H9 (cell line): ENCODE results near the gene FHIT. TPM values are rescaled to one million over a fixed set of nuclear protein-coding genes. Genes with fewer than 3 reads are reported as not detected.
A peak's percentile ranks its signal among the peaks of the same experiment; 100 is the strongest.

Experiments
- DNase-seq: peaks from one replicate; pipeline ENCODE4 v3.0.0-alpha.2; 2017
- H2AFZ ChIP-seq: one replicate; pipeline ENCODE4 v1.6.1; 2013; ENCODE audit warnings: mild to moderate bottlenecking, low read length, control low read depth, moderate library complexity
- H2AK5ac ChIP-seq: 2 replicates; pipeline ENCODE4 v1.6.1; 2013; ENCODE audit warnings: low read length, control low read depth, mixed read lengths; ENCODE audit not compliant: insufficient read length
- H2BK120ac ChIP-seq: one replicate; pipeline ENCODE4 v1.6.1; 2013; ENCODE audit warnings: low read depth, mild to moderate bottlenecking, low read length, control low read depth, inconsistent platforms; ENCODE audit not compliant: poor library complexity, severe bottlenecking
- H2BK12ac ChIP-seq: 2 replicates; pipeline ENCODE4 v1.6.1; 2013; ENCODE audit warnings: low read length, control low read depth, mixed read lengths, low read depth; ENCODE audit not compliant: insufficient read length
- H2BK15ac ChIP-seq: 2 replicates; pipeline ENCODE4 v1.6.1; 2013; ENCODE audit warnings: low read depth, low read length, control low read depth
- H2BK20ac ChIP-seq: one replicate; pipeline ENCODE4 v1.6.1; 2013; ENCODE audit warnings: low read depth, mild to moderate bottlenecking, low read length, control low read depth, inconsistent platforms; ENCODE audit not compliant: poor library complexity, severe bottlenecking
- H2BK5ac ChIP-seq: 2 replicates; pipeline ENCODE4 v1.6.1; 2013; ENCODE audit warnings: low read length, control low read depth, mixed read lengths; ENCODE audit not compliant: insufficient read length
- H3K14ac ChIP-seq: 2 replicates; pipeline ENCODE4 v1.6.1; 2013; ENCODE audit warnings: low read length, control low read depth; ENCODE audit not compliant: insufficient read depth
- H3K18ac ChIP-seq: 2 replicates; pipeline ENCODE4 v1.6.1; 2013; ENCODE audit warnings: low read depth, mild to moderate bottlenecking, mixed read lengths, low read length, control low read depth; ENCODE audit not compliant: insufficient read length
- H3K23ac ChIP-seq: 2 replicates; pipeline ENCODE4 v1.6.1; 2013; ENCODE audit warnings: low read length, control low read depth, mixed read lengths, low read depth; ENCODE audit not compliant: insufficient read length
- H3K23me2 ChIP-seq: 2 replicates; pipeline ENCODE4 v1.6.1; 2013; ENCODE audit warnings: low read depth, mild to moderate bottlenecking, mixed read lengths, low read length, control low read depth; ENCODE audit not compliant: insufficient read length, poor library complexity, severe bottlenecking
- H3K27ac ChIP-seq: 2 replicates; pipeline ENCODE4 v1.5.1; 2013; ENCODE audit warnings: low read length, control low read depth, mixed read lengths, low read depth; ENCODE audit not compliant: insufficient read length
- H3K27me3 ChIP-seq: 2 replicates; pipeline ENCODE4 v1.6.1; 2013; ENCODE audit warnings: low read length, control low read depth, inconsistent platforms; ENCODE audit not compliant: insufficient read depth
- H3K4ac ChIP-seq: 2 replicates; pipeline ENCODE4 v1.6.1; 2013; ENCODE audit warnings: low read depth, mild to moderate bottlenecking, control low read depth, inconsistent platforms, low read length, moderate library complexity
- H3K4me1 ChIP-seq: 2 replicates; pipeline ENCODE4 v1.6.1; 2013; ENCODE audit warnings: low read length, control low read depth, inconsistent platforms; ENCODE audit not compliant: insufficient read depth
- H3K4me2 ChIP-seq: 2 replicates; pipeline ENCODE4 v1.6.1; 2013; ENCODE audit warnings: low read length, control low read depth, mixed read lengths; ENCODE audit not compliant: insufficient read length, insufficient read depth
- H3K56ac ChIP-seq: 2 replicates; pipeline ENCODE4 v1.6.1; 2013; ENCODE audit warnings: low read depth, mild to moderate bottlenecking, mixed read lengths, low read length, control low read depth; ENCODE audit not compliant: insufficient read length
- H3K79me1 ChIP-seq: 2 replicates; pipeline ENCODE4 v1.6.1; 2013; ENCODE audit warnings: low read depth, mild to moderate bottlenecking, moderate library complexity, low read length, control low read depth, inconsistent platforms; ENCODE audit not compliant: insufficient read depth, poor library complexity, severe bottlenecking
- H3K79me2 ChIP-seq: 2 replicates; pipeline ENCODE4 v1.6.1; 2013; ENCODE audit warnings: low read length, control low read depth, inconsistent platforms; ENCODE audit not compliant: insufficient read depth
- H3K9ac ChIP-seq: 2 replicates; pipeline ENCODE4 v1.6.1; 2013; ENCODE audit warnings: low read length, control low read depth, mixed read lengths; ENCODE audit not compliant: insufficient read length; ENCODE audit errors: extremely low read depth
- H3K9me3 ChIP-seq: one replicate; pipeline ENCODE4 v1.6.1; 2013; ENCODE audit warnings: low read depth, low read length, inconsistent platforms; ENCODE audit not compliant: control insufficient read depth
- H3T11ph ChIP-seq: one replicate; pipeline ENCODE4 v1.6.1; 2013; ENCODE audit warnings: mild to moderate bottlenecking, low read length, control low read depth, inconsistent platforms
- H4K20me1 ChIP-seq: one replicate; pipeline ENCODE4 v1.6.1; 2013; ENCODE audit not compliant: control insufficient read depth, insufficient read length, insufficient read depth
- H4K5ac ChIP-seq: 2 replicates; pipeline ENCODE4 v1.6.1; 2013; ENCODE audit warnings: low read depth, mild to moderate bottlenecking, mixed read lengths, low read length, control low read depth; ENCODE audit not compliant: insufficient read length
- H4K8ac ChIP-seq: replicated peaks from 2 replicates; pipeline ENCODE4 v1.6.1; 2013; ENCODE audit warnings: low read length, control low read depth, mixed read lengths, low read depth; ENCODE audit not compliant: insufficient read length
- H4K91ac ChIP-seq: 2 replicates; pipeline ENCODE4 v1.6.1; 2013; ENCODE audit warnings: low read depth, mild to moderate bottlenecking, moderate library complexity, mixed read lengths, low read length, control low read depth; ENCODE audit not compliant: insufficient read length
- H3K27ac Mint-ChIP-seq, 3 experiments: 2 replicates in 2 of 3; 3 replicates in 1 of 3; pipeline ENCODE4 v1.8.0; 2020 to 2021; ENCODE audit warnings: mixed read lengths in 3 of 3, mild to moderate bottlenecking in 1 of 3, moderate library complexity in 1 of 3
- H3K27me3 Mint-ChIP-seq: 2 replicates; pipeline ENCODE4 v1.8.0; 2021; ENCODE audit warnings: low read depth, mild to moderate bottlenecking, moderate library complexity, mixed read lengths
- H3K36me3 Mint-ChIP-seq, 3 experiments: 2 replicates in 2 of 3; 3 replicates in 1 of 3; pipeline ENCODE4 v1.8.0; 2020 to 2021; ENCODE audit warnings: low read depth in 3 of 3, mixed read lengths in 3 of 3; ENCODE audit not compliant: insufficient read depth in 1 of 3
- H3K4me1 Mint-ChIP-seq, 2 experiments: 2 replicates each; pipeline ENCODE4 v1.8.0; 2020; ENCODE audit warnings: mixed read lengths in 2 of 2
- H3K4me3 Mint-ChIP-seq, 2 experiments: 2 replicates in 1 of 2; 3 replicates in 1 of 2; pipeline ENCODE4 v1.8.0; 2020 to 2021; ENCODE audit warnings: mild to moderate bottlenecking in 2 of 2, mixed read lengths in 2 of 2, moderate library complexity in 1 of 2
- H3K9me3 Mint-ChIP-seq, 2 experiments: 2 replicates in 1 of 2; 3 replicates in 1 of 2; pipeline ENCODE4 v1.8.0; 2020; ENCODE audit warnings: mild to moderate bottlenecking in 2 of 2, mixed read lengths in 2 of 2, moderate library complexity in 1 of 2
- WGBS: extraction: QIAGEN DNeasy Blood & Tissue Kit; methylation state at CpG from one replicate; pipeline ENCODE4 v1.1.7; 2013; ENCODE audit warnings: missing lambda C conversion rate, low lambda C conversion rate, mixed read lengths; ENCODE audit not compliant: insufficient read length; ENCODE audit errors: extremely low coverage; 5-methylcytosine and 5-hydroxymethylcytosine counted together
- total RNA-seq: library from RNA; stranded (reverse); gene quantifications from 2 replicates; pipeline ENCODE4 v1.2.1, GENCODE V29; 2021
- TF ChIP-seq, protein P1 (sequence below): fragments of 200-600 bp; sonication (generic); conservative IDR thresholded peaks from 3 replicates; pipeline ENCODE4 v1.8.0; 2021; ENCODE audit warnings: antibody characterized with exemption, mild to moderate bottlenecking

Gene FHIT
- total RNA-seq, 1 experiment from 2014 or later: 3.0 TPM

DNA sequence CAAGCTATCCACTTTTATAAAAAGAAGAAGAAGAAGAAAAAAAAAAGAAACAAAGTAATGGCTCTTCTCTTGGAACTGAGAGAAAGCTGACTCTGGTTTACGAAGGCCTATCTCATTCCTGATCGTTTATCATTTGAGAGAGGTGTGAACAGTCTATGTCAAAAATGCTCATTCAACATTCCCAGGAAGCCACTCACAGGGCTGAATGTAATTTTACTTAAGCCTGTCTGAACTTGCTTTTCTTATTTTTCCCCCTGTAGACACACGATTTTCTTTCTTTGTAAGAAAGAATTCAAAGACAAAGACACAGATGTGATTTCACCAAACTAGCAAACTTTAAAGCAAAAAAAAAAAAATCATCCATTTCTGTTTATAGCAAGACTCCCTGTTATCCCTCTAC lies 805.8 kb downstream of the FHIT start:
- DNase-seq: no peak
- H3K4me3 Mint-ChIP-seq: no peak overlapping the region

More for the DNA sequence above, 805.8 kb downstream of the FHIT start:
- Histone ChIP-seq H2BK120ac (no peak overlapping the region), H3K4me1 (no peaks in the 10 kb centered on the region), H3T11ph (no peak overlapping the region), H4K8ac (no peak overlapping the region), H3K23me2 (no peaks in the 10 kb centered on the region), H2BK15ac (no peak overlapping the region), H3K18ac (no peak overlapping the region), H2AK5ac (no peak overlapping the region), H3K56ac (no peak overlapping the region), H3K9me3 (no peaks in the 10 kb centered on the region), H2BK12ac (no peak overlapping the region), H3K4me2 (no peak overlapping the region), H3K4ac (no peak overlapping the region), H4K5ac (no peak overlapping the region), H2AFZ (no peak overlapping the region), H4K91ac (no peak overlapping the region), H2BK5ac (no peak overlapping the region), H3K27ac (no peak overlapping the region), H2BK20ac (no peak overlapping the region), H4K20me1 (no peaks in the 10 kb centered on the region), H3K79me2 (no peaks in the 10 kb centered on the region), H3K23ac (no peak overlapping the region), H3K14ac (no peak overlapping the region), H3K9ac (no peak overlapping the region), H3K27me3 (no peaks in the 10 kb centered on the region), H3K79me1 (no peaks in the 10 kb centered on the region)
- TF ChIP-seq, protein P1, sequence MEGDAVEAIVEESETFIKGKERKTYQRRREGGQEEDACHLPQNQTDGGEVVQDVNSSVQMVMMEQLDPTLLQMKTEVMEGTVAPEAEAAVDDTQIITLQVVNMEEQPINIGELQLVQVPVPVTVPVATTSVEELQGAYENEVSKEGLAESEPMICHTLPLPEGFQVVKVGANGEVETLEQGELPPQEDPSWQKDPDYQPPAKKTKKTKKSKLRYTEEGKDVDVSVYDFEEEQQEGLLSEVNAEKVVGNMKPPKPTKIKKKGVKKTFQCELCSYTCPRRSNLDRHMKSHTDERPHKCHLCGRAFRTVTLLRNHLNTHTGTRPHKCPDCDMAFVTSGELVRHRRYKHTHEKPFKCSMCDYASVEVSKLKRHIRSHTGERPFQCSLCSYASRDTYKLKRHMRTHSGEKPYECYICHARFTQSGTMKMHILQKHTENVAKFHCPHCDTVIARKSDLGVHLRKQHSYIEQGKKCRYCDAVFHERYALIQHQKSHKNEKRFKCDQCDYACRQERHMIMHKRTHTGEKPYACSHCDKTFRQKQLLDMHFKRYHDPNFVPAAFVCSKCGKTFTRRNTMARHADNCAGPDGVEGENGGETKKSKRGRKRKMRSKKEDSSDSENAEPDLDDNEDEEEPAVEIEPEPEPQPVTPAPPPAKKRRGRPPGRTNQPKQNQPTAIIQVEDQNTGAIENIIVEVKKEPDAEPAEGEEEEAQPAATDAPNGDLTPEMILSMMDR: no peak
- Mint-ChIP-seq H3K36me3 (0 out of 7 replicates have a peak, but pooled peaks cover 0 to 4% (median 0%) of the 10 kb centered on the region in 3 experiments), H3K4me1 (peaks cover 7 to 9% of the 10 kb centered on the region in 2 experiments; a peak in 3 of 4 replicates), H3K27me3 (no peaks in the 10 kb centered on the region), H3K9me3 (0 out of 5 replicates have a peak, but pooled peaks cover 0 to 5% of the 10 kb centered on the region in 2 experiments), H3K27ac (0 out of 7 replicates have a peak overlapping the region, but pooled peaks of 1 of the 3 experiments have one; percentile 9)
- no CpG with 5 or more reads among the region's 3 CpGs for WGBS
